Astrocyte of the spinal cord (primary cell): ENCODE results near the gene CSDE1.

ENCODE experiments used
- DNase-seq: peaks from one replicate; pipeline ENCODE4 v3.0.0; 2011; ENCODE audit warnings: low read depth, low spot score
- H3K4me3 ChIP-seq: 2 replicates; pipeline ENCODE4 v1.5.1; 2011; ENCODE audit warnings: low read depth, mild to moderate bottlenecking, low read length, moderate library complexity
- CTCF ChIP-seq: IDR thresholded peaks from 2 replicates; pipeline ENCODE4 v1.5.1; 2012; ENCODE audit warnings: low read depth, mild to moderate bottlenecking, low read length, inconsistent platforms
- in situ Hi-C: cut with HindIII; loops from 2 replicates; pipeline ENCODE4 v1.10.0; 2017; ENCODE audit warnings: low sequenced_read_pairs

The CSDE1 gene

GRCh38 chr1:114694540-114695310 is 63.1 kb downstream of the CSDE1 start:
- in situ Hi-C loops = no loop called here

GRCh38 chr1:114692947-114693346 is 64.8 kb downstream of the CSDE1 start:
- no peak overlapping the region for H3K4me3 ChIP-seq
- in situ Hi-C loops = no loop called here
- TF ChIP-seq CTCF = no peak
- no peak for DNase-seq

More at GRCh38 chr1:114694540-114695310, 63.1 kb downstream of the CSDE1 start:
- H3K4me3 ChIP-seq = no peak overlapping the region
- DNase-seq = no peak
- no peak for TF ChIP-seq CTCF

- no peak for TF ChIP-seq CTCF
- in situ Hi-C loops = no loop called here
- peak; percentile 10 for DNase-seq
- H3K4me3 ChIP-seq = no peak overlapping the region
These were observed 66.7 kb downstream of the CSDE1 start for GRCh38 chr1:114691061-114691460.

- in situ Hi-C loops = no loop called here
- TF ChIP-seq CTCF = no peak
- H3K4me3 ChIP-seq = no peak overlapping the region
- DNase-seq = no peak
These were observed 67.6 kb downstream of the CSDE1 start for GRCh38 chr1:114690148-114690547.

GRCh38 chr1:114688526-114688925 is 69.3 kb downstream of the CSDE1 start:
- no peak for DNase-seq
- in situ Hi-C loops = no loop called here
- H3K4me3 ChIP-seq = no peak overlapping the region
- no peak for TF ChIP-seq CTCF

- no peak overlapping the region for H3K4me3 ChIP-seq
- no peak for DNase-seq
- in situ Hi-C loops = no loop called here
- TF ChIP-seq CTCF = no peak
These were observed 71.9 kb downstream of the CSDE1 start for GRCh38 chr1:114685851-114686250.

GRCh38 chr1:114677691-114678090 is 80.1 kb downstream of the CSDE1 start:
- no peak overlapping the region for H3K4me3 ChIP-seq
- in situ Hi-C loops = no loop called here
- no peak for DNase-seq
- no peak for TF ChIP-seq CTCF
